Measurements from ENCODE around the gene PKHD1. TPM values are rescaled to one million over a fixed set of nuclear protein-coding genes. Genes with fewer than 3 reads are reported as not detected.

PKHD1 gene
- total RNA-seq, 1 donor from 2014 or later, result 0.03 TPM

DNA sequence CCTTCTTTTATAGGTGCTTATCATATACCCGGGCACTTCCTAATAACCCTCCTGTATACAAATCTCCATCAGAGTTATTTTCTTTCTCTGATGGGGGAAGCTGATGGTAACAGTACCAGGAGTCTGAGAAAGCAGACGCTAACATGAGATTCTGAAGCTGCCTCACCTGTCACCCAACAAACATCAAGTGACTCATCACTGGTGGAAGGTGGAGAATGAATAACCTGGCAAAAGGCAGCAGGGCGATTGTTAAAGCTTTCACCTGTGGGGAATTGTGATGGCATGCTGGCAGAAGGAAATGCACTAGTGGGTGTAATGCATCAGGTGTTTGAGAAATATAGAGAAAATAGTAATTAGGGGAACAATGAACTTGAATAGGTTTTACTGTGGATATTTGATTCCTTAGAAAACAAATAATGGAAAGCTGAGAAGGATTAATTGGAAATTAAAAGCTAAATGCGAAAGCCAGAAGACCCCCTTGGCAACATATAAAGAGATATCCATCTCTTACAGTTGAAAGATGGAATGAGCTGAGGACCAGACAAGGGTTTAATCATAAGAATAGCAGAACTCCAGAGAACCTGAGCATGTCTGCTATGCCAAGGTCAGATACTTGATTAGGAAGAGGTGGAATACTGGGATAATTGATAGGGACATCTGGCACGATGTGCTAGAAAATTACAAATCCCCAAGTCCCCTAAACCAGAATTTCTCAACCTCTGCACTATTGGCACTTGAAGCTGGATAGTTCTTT lies 517.1 kb downstream of the PKHD1 start:
- H3K4me1 Mint-ChIP-seq (ENCODE audit: unreplicated experiment), result peaks cover 5% of the 10 kb centered on the region
- TF ChIP-seq CTCF (IDR thresholded peaks at IDR 0.05; ENCODE audit: unreplicated experiment), result no peak
- H3K27me3 Mint-ChIP-seq (ENCODE audit: unreplicated experiment), result no peaks in the 10 kb centered on the region
- no peak overlapping the region for H3K27ac Mint-ChIP-seq (ENCODE audit: unreplicated experiment)
- no peaks in the 10 kb centered on the region for H3K9me3 Mint-ChIP-seq (ENCODE audit: unreplicated experiment)
- H3K36me3 Mint-ChIP-seq (ENCODE audit: low read depth, unreplicated experiment), result no peaks in the 10 kb centered on the region
- DNase-seq (ENCODE audit: low spot score), result no peak
- no peak overlapping the region for H3K4me3 Mint-ChIP-seq (ENCODE audit: unreplicated experiment)

GRCh38 chr6:51569594-51569993 lies 517.8 kb downstream of the PKHD1 start:
- no peaks in the 10 kb centered on the region for H3K9me3 Mint-ChIP-seq (ENCODE audit: unreplicated experiment)
- H3K27me3 Mint-ChIP-seq (ENCODE audit: unreplicated experiment), result no peaks in the 10 kb centered on the region
- H3K4me3 Mint-ChIP-seq (ENCODE audit: unreplicated experiment), result no peak overlapping the region
- H3K4me1 Mint-ChIP-seq (ENCODE audit: unreplicated experiment), result peaks cover 5% of the 10 kb centered on the region
- no peak overlapping the region for H3K27ac Mint-ChIP-seq (ENCODE audit: unreplicated experiment)
- DNase-seq (ENCODE audit: low spot score), result no peak
- TF ChIP-seq CTCF (IDR thresholded peaks at IDR 0.05; ENCODE audit: unreplicated experiment), result no peak
- no peaks in the 10 kb centered on the region for H3K36me3 Mint-ChIP-seq (ENCODE audit: low read depth, unreplicated experiment)

DNA sequence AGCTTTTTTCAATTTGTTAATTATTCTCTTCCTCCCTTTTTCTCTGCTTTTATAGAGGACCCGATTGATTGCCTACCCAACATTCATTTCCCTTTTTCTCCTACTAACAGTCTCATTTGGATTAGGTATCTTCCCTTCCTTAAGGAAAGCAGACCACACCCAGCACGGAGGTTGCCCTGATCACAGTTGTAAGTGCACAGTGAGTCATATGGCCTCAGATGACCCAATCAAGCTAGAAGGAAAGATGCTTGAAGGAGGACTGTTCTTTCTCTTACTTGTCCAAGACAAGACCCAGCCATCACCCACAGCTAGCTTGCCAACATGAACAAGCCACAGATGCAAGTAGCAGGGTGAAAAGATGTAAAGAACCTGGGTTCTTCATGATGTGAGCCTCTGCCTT lies 518.6 kb downstream of the PKHD1 start:
- H3K27me3 Mint-ChIP-seq (ENCODE audit: unreplicated experiment), result no peaks in the 10 kb centered on the region
- peaks cover 5% of the 10 kb centered on the region for H3K4me1 Mint-ChIP-seq (ENCODE audit: unreplicated experiment)
- no peak for TF ChIP-seq CTCF (IDR thresholded peaks at IDR 0.05; ENCODE audit: unreplicated experiment)
- DNase-seq (ENCODE audit: low spot score), result no peak
- no peak overlapping the region for H3K4me3 Mint-ChIP-seq (ENCODE audit: unreplicated experiment)
- H3K36me3 Mint-ChIP-seq (ENCODE audit: low read depth, unreplicated experiment), result no peaks in the 10 kb centered on the region
- H3K27ac Mint-ChIP-seq (ENCODE audit: unreplicated experiment), result no peak overlapping the region
- H3K9me3 Mint-ChIP-seq (ENCODE audit: unreplicated experiment), result no peaks in the 10 kb centered on the region

- H3K9me3 Mint-ChIP-seq (ENCODE audit: unreplicated experiment), result no peaks in the 10 kb centered on the region
- DNase-seq (ENCODE audit: low spot score), result no peak
- H3K4me1 Mint-ChIP-seq (ENCODE audit: unreplicated experiment), result peaks cover 17% of the 10 kb centered on the region
- no peak overlapping the region for H3K27ac Mint-ChIP-seq (ENCODE audit: unreplicated experiment)
- H3K4me3 Mint-ChIP-seq (ENCODE audit: unreplicated experiment), result no peak overlapping the region
- no peaks in the 10 kb centered on the region for H3K27me3 Mint-ChIP-seq (ENCODE audit: unreplicated experiment)
- no peaks in the 10 kb centered on the region for H3K36me3 Mint-ChIP-seq (ENCODE audit: low read depth, unreplicated experiment)
- TF ChIP-seq CTCF (IDR thresholded peaks at IDR 0.05; ENCODE audit: unreplicated experiment), result no peak
Measured at GRCh38 chr6:51565472-51565871, 521.9 kb downstream of the PKHD1 start.

Other genes starting within 250 kb of the PKHD1 start
- gene IL17A, start 98.8 kb upstream of the PKHD1 start, total RNA-seq (ENCODE audit: unreplicated experiment), result not detected
- not detected for gene IL17F, start 156.9 kb upstream of the PKHD1 start, total RNA-seq (ENCODE audit: unreplicated experiment)
- gene MCM3, start 197.1 kb upstream of the PKHD1 start, total RNA-seq (ENCODE audit: unreplicated experiment), result 50.0 TPM

All from endothelial cell (in vitro differentiated cells).